HG02973 (cell line): ENCODE measurements around the gene NDUFA11.
"Not testable (repeated sequence)": the region's sequence is repeated elsewhere in the genome, so short reads cannot be mapped to it uniquely, and the experiment has no call there.

Experiments
- ATAC-seq: cut with Tn5 transposase; IDR thresholded peaks from one replicate; pipeline ENCODE4 v1.9.1; 2021; ENCODE audit warnings: moderate library complexity; ENCODE audit not compliant: unreplicated experiment

The NDUFA11 gene

DNA sequence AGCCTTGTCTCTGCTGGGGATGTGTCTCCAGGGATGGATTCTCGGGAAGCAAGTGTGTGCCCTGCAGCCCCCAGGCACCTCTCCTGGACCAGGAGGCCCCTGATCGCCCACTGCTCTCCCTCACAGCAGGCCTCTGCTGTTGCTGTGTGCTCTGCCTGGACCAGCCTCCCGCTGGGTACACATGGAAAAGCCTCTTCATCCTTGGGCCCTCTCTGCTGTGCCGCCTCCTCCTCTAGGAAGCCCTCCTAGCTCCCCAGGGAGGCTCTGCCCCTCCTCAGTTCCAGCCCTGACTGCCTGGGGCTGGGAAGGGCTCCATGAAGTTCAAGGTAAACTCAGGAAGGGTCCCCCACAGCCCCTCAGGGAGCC lies 12.0 kb downstream of the NDUFA11 start:
- ATAC-seq, result no peak

DNA sequence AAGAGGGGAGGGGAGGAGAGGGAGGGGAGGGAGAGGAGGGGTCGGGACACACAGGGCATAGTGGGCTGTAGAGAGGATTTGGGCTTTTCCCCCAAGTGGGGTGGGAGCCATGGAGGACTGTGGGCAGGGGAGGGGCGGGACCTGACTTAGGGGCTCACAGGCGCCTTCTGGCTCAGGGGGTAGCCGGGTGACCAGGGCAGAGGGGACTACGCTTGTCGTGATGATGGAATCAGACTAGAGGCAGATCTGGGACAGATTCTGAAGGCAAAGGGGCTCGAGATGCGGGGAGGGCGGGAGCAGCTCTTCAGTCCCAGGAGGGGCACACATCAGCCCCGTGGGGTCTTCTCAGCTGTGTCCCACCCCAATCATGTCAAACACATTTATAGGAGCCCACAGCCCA lies 13.5 kb downstream of the NDUFA11 start:
- ATAC-seq, result no peak

DNA sequence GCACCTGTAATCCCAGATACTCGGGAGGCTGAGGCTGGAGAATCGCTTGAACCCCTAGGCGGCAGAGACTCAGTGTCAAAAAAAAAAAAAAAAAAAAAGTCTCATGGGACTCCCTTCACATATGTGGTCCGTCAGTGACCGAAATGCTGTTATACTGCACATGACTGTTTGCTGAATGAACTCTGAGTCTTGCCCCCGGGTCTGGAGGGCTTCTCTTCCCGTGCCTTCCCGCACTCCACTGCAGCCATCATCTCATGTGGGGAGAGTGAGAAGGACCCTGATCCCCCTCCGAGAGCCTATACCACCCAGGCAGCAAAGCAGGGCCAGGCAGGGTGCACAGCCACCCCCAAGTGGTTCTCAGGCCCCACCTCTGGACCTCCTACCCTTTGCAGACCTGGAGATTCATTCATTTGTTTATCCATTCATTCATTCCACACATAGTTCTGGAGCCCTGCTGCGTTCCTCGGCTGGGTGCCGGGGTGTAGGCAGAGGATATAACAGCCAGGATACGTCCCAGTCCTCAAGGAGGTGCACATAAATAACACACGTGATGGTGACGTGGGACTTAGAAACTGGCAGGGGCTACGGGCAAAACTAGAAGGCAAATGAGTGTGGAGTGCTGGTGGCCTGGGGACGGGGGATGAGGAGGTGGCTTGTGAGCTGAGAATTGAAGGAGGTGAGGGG lies 14.2 kb downstream of the NDUFA11 start:
- ATAC-seq, result no peak

DNA sequence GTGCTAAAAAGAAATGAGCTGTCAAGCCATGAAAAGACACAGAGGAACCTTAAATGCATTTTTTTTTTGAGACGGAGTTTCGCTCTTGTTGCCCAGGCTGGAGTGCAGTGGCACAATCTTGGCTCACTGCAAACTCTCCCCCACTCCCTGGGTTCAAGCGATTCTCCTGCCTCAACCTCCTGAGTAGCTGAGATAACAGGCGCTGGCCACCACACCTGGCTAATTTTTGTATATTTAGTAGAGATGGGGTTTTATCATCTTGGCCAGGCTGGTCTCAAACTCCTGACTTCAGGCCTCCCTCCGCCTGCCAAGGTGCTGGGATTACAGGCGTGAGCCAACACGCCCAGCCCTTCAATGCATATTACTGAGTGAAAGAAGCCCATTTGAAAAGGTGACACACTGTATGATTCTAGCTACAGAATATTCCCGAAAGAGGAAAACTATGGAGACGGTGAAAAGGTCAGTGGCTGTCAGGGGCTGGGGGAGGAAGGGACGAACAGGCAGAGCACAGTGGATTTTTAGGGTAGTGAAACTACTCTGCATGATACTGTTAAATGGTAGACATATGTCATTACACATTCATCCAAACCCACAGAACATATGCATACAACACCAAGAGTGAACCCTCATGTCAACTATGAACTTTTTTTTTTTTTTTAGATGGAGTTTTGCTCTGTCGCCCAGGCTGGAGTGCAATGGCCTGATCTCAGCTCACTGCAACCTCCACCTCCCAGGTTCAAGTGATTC lies 19.4 kb downstream of the NDUFA11 start:
- ATAC-seq, result not testable (repeated sequence)

DNA sequence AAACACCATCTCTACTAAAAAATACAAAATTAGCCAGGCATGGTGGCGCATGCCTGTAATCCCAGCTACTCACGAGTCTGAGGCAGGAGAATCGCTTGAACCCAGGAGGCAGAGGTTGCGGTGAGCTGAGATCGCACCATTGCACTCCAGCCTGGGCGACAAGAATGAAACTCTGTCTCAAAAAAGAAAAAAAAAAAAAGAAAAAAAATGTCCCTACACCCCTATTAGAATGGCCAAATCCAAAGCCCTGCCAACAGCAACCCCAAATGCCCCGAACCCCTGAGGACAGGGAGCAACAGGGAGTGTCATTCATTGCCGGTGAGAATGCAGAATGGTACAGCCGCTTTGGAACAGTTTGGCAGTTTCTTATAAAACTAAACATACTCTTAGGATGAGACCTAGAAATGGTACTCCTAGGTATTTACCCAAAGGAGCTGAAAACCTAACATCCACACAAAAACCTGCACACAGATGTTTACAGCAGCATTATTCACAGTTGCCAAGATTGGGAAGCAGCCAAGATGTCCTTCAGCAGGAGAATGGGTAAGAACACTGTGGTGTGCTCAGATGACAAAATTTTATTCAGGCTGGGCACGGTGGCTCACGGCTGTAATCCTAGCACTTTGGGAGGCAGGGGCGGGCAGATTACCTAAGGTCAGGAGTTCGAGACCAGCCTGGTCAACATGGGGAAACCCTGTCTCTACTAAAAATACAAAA lies 20.3 kb downstream of the NDUFA11 start:
- not testable (repeated sequence) for ATAC-seq

DNA sequence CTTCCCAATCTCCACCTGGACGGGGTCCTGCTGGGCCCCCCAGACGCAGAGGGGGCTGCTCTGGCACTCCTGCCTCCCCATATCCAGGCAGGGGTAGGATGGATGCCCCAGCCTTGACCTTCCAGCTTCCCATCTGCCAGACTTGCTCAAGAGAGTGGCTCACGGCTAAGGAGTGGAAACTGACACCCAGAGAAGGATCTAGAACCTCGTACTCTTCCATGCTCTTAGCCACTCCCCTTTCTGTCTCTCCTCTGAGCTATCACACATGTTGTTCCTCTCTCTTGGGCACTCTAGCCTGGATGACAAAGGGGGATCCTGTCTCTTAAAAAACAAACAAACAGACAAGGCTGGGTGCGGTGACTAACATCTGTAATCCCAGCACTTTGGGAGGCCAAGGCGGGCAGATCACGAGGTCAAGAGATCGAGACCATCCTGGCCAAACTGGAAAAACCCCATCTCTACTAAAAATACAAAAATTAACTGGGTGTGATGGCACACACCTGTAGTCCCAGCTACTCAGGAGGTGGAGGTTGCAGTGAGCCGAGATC lies 21.1 kb downstream of the NDUFA11 start:
- no peak for ATAC-seq

DNA sequence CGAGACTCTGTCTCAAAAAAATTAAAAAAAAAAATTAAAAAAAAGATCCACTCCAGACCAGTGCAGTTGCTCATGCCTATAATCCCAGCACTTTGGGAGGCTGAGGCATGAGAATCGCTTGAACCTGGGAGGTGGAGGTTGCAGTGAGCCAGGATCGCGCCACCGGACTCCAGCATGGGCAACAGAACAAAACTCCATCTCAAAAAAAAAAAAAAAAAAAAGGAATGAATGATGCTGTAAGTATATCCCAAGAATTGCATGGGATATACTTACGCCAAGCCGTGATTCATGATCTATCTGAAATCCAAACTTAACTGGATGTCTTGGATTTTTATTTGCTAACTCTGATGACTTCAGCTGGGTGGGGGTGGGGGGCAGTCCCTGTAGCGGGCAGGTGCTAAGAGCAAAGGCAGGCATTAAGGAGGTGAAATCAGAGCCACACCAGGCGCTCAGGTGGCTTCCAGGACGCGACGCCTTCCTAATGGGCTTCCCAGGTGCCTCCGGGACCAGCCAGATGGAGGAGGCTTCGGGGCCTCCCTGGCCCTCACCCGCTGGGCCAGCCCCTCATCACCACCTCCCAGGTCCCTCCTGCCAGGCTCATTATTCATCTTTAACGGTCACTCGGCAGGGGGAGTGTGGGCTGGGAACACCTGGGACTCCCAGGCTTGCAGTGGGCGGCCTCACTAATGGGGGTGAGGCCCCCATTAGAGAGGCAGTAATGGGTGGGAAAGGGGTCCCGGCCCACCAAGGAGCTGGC lies 21.9 kb downstream of the NDUFA11 start:
- no peak for ATAC-seq

DNA sequence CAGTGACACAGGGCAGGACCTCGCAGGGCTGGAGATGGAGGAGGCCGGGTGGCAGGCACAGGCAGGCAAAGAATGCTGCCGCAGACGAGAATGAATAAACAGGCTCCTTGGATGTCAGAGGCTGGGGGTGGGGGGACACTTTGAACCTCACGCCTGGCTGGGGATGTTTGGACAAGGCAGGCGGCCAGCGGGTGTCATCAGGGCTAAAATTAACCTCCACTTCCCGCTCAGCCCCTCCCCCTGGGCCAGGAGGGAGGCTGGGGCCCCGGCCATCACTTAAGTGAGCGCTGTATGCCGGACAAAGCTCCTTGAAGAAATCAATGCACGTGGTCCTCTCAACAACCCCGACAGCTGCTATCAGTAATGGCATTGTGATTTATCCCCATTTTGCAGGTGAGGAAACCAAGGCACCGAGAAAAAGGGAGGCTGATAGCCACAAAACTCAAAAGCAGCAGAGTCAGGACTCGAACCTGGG lies 22.9 kb downstream of the NDUFA11 start:
- ATAC-seq, result no peak

DNA sequence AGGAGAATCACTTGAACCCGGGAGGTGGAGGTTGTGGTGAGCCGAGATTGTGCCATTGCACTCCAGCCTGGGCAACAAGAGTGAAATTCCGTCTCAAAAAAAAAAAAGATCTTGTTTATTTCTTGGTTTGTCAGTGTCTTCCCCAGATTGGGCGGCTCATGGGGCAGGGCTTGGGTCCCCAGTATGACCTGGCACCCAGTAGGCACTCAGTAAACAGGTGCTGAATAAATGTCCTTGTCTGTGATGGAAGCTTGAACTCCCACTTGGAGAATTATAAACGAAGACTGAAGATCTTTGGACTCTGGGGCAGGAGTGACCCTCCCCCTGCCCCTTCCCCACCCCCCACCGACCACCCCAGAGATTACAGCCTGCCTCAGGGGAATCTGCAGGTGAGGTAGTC lies 23.4 kb downstream of the NDUFA11 start:
- no peak for ATAC-seq

DNA sequence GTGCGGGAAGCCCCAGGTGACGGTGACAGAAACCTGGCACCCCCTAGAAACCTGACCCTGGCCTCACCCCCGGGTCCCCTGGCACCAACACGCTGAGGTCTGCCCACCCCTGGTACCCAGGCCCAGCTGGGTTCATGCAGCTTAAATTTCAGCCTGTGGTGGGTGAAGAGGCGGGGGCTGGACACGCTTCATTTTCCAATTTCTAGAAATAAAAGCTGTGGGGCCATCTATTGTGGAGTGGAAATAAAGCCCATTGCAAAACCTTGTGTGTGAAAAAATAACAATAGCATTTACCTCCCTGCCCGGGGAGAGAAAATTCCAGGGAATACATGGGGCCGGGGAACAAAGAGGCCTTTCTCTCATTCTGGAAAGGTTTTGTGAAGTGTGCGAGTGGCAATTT lies 25.7 kb downstream of the NDUFA11 start:
- ATAC-seq, result no peak

DNA sequence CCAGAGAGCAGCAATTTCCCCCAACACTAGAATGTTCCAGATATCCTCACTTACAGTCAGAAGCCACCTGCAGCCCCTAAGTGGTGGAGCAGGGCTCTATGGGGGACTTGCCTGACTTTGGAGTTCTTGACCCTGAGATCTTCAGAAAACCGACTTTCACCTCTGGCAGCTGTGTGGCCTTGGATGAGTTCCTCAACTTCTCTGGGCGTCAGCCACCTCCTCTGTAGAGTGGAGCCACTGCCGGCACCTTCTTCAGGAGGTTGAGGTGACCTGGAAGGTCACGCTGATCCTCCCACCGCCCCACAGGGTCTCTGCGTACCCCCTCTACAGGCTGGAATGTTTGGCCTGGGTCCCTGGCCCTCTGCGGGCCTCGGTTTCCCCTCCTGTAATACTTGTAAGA lies 26.2 kb downstream of the NDUFA11 start:
- ATAC-seq, result no peak

DNA sequence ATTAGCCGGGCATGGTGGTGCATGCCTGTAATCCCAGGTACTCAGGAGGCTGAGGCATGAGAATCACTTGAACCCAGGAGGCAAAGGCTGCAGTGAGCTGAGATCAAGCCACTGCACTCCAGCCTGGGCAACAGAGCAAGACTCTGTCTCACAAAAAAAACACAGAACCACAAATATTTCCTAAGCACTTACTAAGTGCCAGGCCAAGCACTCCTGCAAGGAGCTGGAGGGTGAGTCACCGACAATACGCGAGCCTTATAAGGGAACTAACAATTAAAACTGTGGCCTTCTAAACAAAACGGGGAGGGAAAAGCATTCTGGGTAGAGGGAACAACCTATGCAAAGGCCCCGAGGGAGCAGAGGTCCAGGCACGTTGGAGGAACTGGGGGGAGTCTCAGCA lies 29.1 kb downstream of the NDUFA11 start:
- not testable (repeated sequence) for ATAC-seq

DNA sequence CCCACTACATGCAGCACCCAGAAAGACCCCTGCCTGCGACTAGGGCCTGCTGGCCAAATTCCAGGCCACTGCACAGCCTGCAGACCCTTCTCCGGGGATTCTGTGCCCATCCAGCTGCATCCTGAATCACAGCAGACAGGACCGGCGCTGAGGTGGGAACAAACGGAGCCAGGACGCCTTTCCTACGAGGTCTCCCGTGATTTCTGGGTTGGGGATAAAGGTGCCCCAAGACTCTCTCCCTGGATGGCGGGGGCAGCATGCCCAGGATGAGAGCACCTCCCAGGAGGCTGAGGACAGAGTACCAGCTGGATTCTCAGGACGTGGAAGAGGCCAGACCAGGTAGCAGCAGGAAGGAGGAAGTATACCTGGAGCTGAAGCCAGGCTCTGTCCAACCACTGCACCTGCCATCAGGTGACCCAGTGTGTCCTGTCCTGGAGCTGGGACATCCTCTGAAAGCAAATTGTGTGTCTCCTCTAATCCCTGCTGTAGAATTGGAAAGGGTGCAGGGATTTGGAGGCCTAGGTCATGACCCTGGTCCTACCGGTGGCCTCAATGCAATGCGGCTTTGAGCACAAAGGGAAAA lies 29.9 kb downstream of the NDUFA11 start:
- ATAC-seq, result no peak

DNA sequence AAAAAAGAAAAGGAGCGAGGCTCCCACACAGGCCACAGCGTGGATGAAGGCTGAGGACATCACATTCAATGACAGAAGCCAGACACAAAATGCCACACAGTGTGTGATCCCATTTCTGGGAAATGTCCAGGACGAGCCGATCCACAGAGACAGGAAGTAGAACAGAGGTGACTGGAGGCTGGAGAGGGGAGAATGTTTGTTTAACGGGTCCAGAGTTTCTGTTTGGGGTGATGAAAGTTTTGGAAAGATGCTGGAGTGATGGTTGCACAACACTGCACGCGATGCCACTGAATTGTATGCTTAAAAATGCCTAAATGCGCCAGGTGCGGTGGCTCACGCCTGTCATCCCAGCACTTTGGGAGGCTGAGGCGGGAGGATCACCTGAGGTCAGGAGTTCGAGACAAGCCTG lies 32.6 kb downstream of the NDUFA11 start:
- ATAC-seq, result no peak

DNA sequence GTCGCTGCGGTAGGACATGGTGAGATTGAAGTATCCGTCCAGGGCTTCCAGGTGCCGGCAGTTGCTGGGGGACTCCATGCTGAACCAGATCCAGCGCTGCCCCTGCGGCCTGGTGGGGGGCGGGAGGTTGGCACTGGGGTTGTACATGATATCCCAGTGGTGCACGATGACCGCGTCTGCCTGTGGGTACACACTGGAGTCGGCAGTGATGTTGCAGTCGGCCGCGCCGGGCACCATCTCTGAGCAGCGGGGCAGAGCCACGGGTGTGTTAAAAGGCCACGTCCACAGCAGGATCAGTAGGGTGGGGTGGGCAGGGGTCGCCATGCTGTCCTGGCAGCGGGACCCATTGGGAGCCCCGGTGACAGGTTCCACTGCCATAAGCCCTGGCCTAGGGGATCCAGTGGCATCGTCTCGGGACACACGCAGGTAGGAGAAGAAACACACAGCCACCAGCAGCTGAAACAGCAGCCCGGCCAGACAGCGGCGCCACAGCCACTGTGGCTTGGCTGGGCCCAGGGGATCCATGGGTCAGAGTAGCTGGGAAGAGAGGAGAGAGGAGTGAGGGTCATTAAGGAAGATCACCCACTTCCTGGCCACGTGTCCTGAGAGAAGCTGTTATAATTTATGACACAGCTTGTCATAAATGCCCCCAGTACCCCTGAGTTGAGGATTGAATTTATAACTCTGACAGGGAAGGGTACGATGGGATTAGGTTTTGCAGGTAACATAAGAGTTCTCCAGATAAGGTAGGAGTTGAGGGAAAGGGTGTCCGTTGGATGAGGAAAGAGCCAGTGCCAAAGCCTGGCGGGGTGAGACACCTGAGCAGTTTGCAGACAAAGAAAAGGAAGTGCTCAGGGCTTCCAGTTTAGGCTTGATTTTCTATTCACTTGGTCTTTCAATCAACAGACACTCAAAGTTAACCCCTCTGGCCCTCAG lies 36.1 kb downstream of the NDUFA11 start:
- no peak for ATAC-seq

DNA sequence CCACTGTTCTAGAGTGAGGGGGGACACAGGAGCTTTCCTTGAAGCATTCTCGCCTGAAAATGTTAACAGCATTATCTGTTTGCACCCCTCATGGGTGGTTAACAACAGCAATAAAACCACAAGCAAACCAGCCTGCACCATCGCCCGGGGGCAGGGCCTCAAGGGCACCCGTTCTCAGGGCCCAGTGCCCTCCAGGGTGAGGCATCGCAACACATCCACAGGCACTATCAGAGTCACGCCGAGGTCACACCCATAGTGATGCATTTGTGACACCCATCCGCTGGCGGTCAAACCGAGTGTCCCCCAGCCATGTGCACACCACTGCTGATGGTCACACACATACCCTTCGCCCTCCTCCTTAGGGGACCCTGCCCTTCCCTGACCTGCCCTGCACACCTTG lies 37.8 kb downstream of the NDUFA11 start:
- ATAC-seq, result no peak

DNA sequence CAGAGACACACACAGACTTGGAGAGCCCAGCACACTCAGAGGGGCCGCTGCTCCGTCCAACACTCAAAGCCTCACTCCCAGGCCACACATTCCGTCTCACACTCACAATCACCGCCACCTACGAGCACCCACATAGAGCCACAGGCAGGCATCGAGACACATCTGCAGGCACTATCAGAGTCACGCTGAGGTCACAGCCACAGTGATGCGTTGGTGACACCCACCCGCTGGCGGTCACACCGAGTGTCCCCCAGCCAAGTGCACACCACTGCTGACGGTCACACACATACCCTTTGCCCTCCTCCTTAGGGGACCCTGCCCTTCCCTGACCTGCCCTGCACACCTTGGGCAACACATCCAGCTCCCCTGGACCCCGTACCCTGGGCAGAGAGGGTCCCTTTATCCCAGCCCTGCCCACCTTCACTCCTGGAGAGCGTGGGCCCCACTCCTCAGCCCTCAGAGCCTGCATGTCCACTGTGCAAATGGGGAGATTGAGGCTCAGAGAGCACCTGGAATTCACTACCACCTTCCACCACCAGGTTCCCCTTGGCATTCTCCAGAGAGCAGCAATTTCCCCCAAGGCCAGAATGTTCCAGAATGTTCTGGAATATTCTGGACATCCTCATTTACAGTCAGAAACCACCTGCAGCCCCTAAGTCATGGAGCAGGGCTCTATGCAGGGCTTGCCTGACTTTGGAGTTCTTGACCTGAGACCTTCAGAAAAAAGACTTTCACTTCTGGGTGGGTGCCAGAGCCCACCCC lies 38.7 kb downstream of the NDUFA11 start:
- no peak for ATAC-seq

DNA sequence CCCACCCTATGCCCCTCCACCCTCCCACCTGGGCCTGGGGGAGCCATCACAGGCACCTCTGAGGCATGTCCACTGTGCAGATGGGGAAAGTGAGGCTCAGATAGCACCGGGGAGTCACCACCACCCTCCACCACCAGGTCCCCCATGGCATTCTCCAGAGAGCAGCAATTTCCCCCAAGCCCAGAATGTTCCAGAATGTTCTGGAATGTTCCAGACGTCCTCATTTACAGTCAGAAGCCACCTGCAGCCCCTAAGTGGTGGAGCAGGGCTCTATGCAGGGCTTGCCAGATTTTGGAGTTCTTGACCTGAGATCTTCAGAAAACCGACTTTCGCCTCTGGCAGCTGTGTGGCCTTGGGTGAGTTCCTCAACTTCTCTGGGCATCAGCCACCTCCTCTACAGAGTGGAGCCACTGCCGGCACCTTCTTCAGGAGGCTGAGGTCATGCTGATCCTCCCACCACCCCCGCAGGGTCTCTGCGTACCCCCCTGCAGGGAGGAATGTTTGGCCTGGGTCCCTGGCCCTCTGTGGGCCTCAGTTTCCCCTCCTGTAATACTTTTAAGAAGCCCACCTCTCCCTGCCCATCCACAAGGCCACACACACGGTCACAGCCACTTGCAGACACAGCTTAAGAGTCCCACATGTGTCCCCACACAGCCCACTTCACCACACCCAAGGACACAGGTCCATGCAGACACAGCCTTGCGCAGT lies 39.4 kb downstream of the NDUFA11 start:
- ATAC-seq, result no peak
